ENCODE measurements around the gene SCUBE2.
A peak's percentile ranks its signal among the peaks of the same experiment; 100 is the strongest.

The SCUBE2 gene

GRCh38 chr11:9074338-9075029, 16.9 kb downstream of the SCUBE2 start:
- DNase-seq (ENCODE audit: low spot score) = no peak

DNA sequence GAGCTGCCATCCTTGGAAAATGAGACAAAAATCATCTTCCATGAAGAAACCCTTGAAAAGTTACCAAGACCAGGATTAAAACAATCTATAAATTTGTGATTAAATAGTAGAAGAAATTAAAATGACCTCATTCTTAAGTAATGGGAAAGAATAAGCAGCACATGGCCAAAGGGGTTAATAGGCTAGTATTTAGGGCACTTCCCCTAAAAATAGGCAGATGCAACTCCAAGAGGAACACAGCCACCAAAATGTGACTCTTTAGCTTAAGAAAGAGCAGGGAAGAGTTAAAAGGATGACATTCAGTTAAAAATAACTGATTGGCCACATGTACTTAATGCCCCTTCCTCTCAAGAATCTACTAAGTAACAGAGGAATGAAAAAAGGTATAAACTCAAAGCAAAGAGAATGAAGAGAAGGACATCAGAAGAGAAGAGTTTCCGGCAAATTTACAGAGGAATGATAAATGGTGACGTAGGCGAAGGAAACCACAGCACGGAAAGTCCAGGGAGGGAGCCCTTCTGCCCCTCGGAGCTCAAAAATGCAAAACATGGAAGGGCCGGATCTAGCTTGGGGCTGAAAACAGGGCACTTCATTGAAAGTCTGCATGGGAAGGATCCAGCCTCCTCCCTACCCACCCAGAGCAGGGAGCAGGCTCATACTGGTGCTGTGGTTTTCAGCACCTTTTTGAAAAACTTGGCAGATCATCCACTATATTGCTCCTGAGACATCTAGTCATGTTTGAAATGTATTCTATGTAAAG, 17.8 kb downstream of the SCUBE2 start:
- DNase-seq (ENCODE audit: low spot score) = no peak

DNA sequence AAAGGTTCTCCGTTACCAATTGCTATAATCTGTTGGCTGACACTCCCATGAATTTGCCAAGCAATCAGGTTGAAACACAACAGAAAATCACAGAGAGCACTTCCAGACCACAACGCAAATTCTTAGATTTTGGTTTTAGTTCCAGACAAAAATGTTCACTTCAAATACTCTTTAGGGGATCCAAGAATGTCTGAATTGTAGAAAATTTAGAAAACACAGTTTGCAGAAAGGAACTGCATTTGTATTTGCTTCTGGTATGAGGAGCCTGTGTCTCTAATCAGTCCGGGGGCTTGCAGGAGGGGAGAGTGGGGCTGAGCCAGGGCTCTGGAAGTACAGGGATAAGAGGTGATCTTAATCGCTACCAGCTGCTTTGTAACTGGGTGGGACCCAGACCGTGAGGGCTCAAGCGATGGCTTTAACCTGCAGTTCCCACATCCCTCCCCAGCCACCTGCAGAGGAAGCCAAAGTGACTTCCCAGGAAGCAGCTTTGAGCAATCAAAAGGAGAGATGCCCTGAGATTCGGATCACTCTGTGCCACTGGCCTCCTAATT, 18.7 kb downstream of the SCUBE2 start:
- DNase-seq (ENCODE audit: low spot score) = no peak

GRCh38 chr11:9071692-9072091, 19.7 kb downstream of the SCUBE2 start:
- no peak for DNase-seq (ENCODE audit: low spot score)

- DNase-seq (ENCODE audit: low spot score) = no peak
Observed at GRCh38 chr11:9070749-9071491, 20.5 kb downstream of the SCUBE2 start.

DNA sequence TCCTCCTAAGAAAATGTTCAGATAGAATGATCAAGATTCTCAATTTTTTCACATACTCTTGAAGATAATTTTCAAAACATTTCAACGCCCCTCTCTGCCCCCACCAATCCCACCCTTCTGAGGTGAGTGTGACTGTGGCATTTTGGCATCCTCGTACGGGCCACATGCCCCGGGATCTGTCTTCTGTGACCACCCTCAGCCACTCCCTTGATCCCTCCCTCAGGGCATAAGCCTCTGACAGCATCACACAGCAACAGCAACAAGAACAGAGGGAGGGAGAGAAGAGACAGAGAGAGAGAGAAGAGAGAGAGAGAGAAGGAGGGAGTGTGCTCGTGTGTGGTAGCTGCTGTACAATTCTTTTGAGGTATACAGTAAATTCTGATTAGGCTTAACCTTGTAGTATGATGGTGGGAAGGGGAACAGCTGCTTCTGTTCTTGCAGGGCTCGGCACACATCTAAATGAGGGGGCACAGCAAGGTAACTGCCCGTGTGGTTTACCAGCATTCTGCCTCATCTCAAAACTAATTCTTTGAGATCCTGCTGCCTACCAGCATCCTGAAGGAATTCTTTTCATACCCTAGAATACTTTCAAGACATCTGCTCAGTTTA, 21.4 kb downstream of the SCUBE2 start:
- no peak for DNase-seq (ENCODE audit: low spot score)

GRCh38 chr11:9069256-9069655, 22.1 kb downstream of the SCUBE2 start:
- no peak for DNase-seq (ENCODE audit: low spot score)

DNA sequence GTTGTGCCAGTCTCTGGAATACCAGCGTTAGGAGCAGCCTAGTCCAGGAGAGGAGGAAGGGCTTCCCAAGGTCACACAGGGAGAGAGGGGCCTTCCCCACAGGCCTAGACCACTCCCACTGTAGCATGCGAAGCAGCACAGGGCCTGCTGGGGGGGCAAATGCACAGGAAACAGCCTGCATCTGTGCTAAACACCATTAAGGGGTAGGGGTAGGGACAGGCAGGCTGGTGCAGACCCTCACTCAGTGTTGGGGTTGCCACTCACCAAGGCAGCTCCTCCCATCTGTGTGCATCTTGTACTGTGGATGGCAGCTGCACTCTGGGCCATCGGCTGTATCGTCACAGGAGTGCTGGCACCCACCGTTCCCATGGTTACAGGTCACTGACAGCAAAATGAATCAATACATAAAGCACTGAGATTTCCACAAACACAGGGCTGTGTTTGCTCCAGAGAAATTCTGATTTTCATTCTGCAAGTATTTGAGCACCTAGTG, 24.9 kb downstream of the SCUBE2 start:
- no peak for DNase-seq (ENCODE audit: low spot score)

GRCh38 chr11:9065607-9066432, 25.6 kb downstream of the SCUBE2 start:
- DNase-seq (ENCODE audit: low spot score) = no peak

- no peak for DNase-seq (ENCODE audit: low spot score)
Observed at GRCh38 chr11:9061807-9062206, 29.6 kb downstream of the SCUBE2 start.

DNA sequence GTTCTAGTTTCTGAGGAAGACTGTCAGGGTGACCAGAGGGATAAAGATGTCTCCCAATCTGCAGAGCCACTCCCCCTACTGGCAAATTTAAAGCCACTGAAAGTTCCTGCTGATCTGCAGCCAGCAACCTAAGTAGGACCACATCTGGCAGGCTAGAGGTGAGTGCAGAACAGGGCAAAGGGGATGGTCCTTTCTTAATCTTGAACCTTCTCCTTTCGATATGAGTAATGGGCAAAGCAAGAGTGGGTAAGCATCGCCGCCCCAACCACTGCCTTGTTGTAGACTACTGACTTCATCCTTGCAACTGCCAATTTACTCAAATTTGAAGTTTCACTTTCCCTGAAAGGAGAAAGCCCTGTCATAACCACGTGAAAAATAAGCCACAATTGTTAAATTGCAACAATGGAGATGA, 30.7 kb downstream of the SCUBE2 start:
- DNase-seq (ENCODE audit: low spot score) = no peak

DNA sequence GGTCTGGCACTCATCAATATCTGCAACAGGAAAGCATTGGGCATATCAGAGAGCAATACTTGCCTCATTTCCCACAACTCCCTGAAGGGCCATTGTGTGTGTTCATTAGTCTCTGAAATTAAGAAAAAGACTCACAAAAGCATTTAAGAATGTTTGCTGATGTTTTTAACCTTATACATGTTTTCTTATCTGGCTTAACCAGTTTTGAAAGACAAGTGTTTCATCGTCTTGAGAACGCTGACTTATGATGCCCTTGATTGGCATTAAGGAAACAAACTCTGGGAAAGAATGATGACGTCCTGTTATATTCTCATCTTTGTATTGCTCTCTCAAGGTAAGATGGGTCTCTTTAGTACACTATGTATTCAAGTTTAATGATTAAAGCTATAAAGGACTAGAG, 32.0 kb downstream of the SCUBE2 start:
- DNase-seq (ENCODE audit: low spot score) = no peak

- DNase-seq (ENCODE audit: low spot score) = no peak
Observed at GRCh38 chr11:9057888-9058287, 33.5 kb downstream of the SCUBE2 start.

DNA sequence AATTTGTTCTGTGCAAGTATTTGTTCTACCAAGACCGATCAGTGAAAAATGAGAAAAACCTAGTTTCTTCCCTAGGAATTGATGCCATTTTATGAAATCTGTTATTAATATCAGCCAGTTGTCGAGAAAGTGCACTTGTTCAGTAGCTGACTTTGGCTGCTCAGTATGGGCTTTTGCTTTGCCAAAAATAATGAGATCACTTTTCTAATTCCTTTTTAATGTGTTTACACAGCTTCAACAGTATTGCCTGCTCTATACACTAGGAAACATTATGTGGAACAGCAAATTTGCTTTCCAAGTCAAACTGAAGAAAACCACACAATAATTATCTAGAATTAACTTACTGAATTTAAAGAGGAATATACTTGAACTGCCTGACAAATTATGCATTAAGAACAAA, 34.4 kb downstream of the SCUBE2 start:
- peak; percentile 49 for DNase-seq (ENCODE audit: low spot score)

GRCh38 chr11:9056467-9056866, 34.9 kb downstream of the SCUBE2 start:
- DNase-seq (ENCODE audit: low spot score) = no peak

- DNase-seq (ENCODE audit: low spot score) = peak; percentile 63
Observed at GRCh38 chr11:9053316-9054035, 37.9 kb downstream of the SCUBE2 start.

- DNase-seq (ENCODE audit: low spot score) = no peak
Observed at GRCh38 chr11:9052316-9052715, 39.1 kb downstream of the SCUBE2 start.

DNA sequence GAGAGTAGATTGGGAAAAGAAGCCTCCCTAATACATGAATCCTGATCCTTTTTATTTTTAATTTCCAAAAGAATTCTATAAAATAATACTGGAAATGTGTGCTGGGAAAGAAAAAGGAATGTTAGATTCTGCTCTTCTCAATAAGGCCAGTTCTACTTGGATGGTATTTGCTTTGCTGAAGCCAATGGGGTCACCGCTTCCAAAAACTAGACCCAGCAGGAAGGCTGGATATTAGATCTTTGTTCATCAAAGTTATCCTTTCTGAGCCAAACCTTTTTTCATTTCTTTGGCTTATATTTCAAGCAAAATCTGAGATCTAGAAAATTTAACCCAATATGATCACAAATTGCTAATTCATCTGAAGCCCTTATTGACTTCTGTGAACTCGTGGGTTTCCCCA, 41.4 kb downstream of the SCUBE2 start:
- no peak for DNase-seq (ENCODE audit: low spot score)

GRCh38 chr11:9047964-9048523, 43.4 kb downstream of the SCUBE2 start:
- peak; percentile 32 for DNase-seq (ENCODE audit: low spot score)

- DNase-seq (ENCODE audit: low spot score) = no peak
Observed at GRCh38 chr11:9046481-9046880, 44.9 kb downstream of the SCUBE2 start.

Measured in AG20443 (cell line).